Uterus (tissue), 4 donors: Measurements from ENCODE around the gene SELENOK. TPM values are rescaled to one million over a fixed set of nuclear protein-coding genes. Genes with fewer than 3 reads are reported as not detected.
A peak's percentile ranks its signal among the peaks of the same experiment; 100 is the strongest.

Experiments used
- DNase-seq, 2 donors: peaks; one replicate each; pipeline ENCODE4 v3.0.0-alpha.2; 2019 to 2020
- H3K27ac ChIP-seq, 2 donors: fragments of 200-600 bp; sonication (generic); 1 replicate in 1 of 2; 2 replicates in 1 of 2; pipeline ENCODE4 v1.5.1; 2016 to 2018
- H3K27me3 ChIP-seq, 2 donors: fragments of 200-600 bp; sonication (generic); one replicate each; pipeline ENCODE4 v1.5.1; 2018 to 2019; ENCODE audit warnings: control low read depth in 1 of 2
- H3K36me3 ChIP-seq, 2 donors: fragments of 200-600 bp; sonication (generic); one replicate each; pipeline ENCODE4 v1.5.1; 2019; ENCODE audit warnings: control low read depth in 1 of 2
- H3K4me1 ChIP-seq, 2 donors: fragments of 200-600 bp; sonication (generic); one replicate each; pipeline ENCODE4 v1.5.1; 2018 to 2019; ENCODE audit warnings: control low read depth in 1 of 2
- H3K4me3 ChIP-seq, 2 donors: fragments of 200-600 bp; sonication (generic); 1 replicate in 1 of 2; 2 replicates in 1 of 2; pipeline ENCODE4 v1.5.1; 2018 to 2019; ENCODE audit warnings: mild to moderate bottlenecking in 1 of 2
- H3K9me3 ChIP-seq, 2 donors: fragments of 200-600 bp; sonication (generic); one replicate each; pipeline ENCODE4 v1.5.1; 2019; ENCODE audit warnings: control low read depth in 1 of 2
- CTCF ChIP-seq, 4 experiments: fragments of 200-600 bp in 2 of 4; fragments of 450-650 bp in 2 of 4; sonication (generic) in 2 of 4; IDR thresholded peaks; one replicate each; pipeline ENCODE4 v1.5.1; 2016 to 2019; ENCODE audit warnings: antibody characterized with exemption in 4 of 4, mild to moderate bottlenecking in 2 of 4, moderate library complexity in 1 of 4
- POLR2A ChIP-seq, 2 donors: fragments of 450-650 bp; IDR thresholded peaks; one replicate each; pipeline ENCODE4 v1.6.1; 2016; ENCODE audit warnings: antibody characterized with exemption in 2 of 2, mild to moderate bottlenecking in 1 of 2, moderate library complexity in 1 of 2
- intact Hi-C: fragments of 100-400 bp; cut with DNase I; formaldehyde crosslinking; loops from one replicate; pipeline ENCODE4 v1.15.1; 2023; ENCODE audit warnings: low total_unique reads
- total RNA-seq, 4 donors: library from RNA; depleted of rRNA in 3 of 4; stranded (reverse); fragments of >200 nt in 3 of 4; gene quantifications; one replicate each; pipeline versions ENCODE4 v1.1.0 to v1.2.4, GENCODE V29; 2014 to 2023
- donor health status: DM: yes; HTN: yes; CAD: no.

SELENOK gene
- total RNA-seq, 4 donors from 2014 or later, result 15.3 to 132 (median 54.0) TPM

DNA sequence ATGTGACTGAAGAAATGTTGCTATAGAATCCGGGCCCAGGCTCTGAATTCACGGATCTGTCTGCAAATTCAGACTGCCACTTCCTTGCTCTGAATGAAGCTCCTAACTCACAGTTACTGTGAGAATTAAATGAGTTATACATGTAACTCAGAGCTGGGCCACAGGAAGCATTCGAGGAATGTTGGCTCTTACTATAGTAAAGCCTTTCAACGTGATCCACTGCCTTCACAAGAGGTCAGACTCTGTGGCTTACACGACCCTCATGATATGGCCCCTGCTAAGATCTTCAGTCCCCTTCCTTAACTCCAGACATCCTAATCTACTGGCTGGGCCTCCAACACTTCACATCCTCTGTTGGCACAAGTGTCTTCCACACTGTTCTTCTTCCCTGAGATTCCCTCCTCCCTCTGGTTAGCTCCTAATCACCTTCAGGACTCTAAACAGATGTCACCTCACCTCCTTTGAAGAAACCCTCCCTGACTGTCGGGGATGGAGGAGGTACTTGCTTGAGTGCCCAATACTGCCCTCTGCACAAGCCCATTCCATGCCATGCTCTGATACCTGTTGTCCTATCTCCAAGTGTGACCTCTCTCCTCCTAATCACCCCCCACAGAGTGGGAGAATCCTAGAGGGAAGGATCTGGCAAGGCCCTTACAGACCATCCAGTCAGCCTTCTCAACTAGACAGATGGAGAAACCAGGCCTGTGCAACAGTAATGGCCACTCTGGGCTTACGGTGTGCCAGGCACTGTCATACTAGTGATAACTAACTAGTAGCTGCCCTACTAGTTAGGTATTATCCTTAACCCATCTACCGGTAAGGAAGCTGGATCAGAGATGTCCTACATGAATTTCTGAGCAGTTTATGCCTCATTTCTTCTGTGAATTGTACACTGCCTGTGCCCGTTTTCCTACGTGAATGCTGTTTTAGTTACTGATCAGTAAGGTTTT lies 11.0 kb downstream of the SELENOK start:
- DNase-seq, result no peak
- H3K36me3 ChIP-seq, result no peaks in the 10 kb centered on the region
- TF ChIP-seq CTCF (IDR thresholded peaks at IDR 0.05), result no peak
- TF ChIP-seq POLR2A (IDR thresholded peaks at IDR 0.05), result no peak
- intact Hi-C loops, result no loop called here
- H3K4me3 ChIP-seq, result peak overlapping the region; percentile 88 to 91
- no peaks in the 10 kb centered on the region for H3K9me3 ChIP-seq
- no peaks in the 10 kb centered on the region for H3K27me3 ChIP-seq
- peaks cover 7 to 9% of the 10 kb centered on the region in 2 donors for H3K4me1 ChIP-seq
- peak overlapping the region in 1 of 2 donors; percentile 85 for H3K27ac ChIP-seq

GRCh38 chr3:53865732-53866499 lies 25.7 kb downstream of the SELENOK start:
- H3K36me3 ChIP-seq, result no peaks in the 10 kb centered on the region
- no peak for TF ChIP-seq CTCF (IDR thresholded peaks at IDR 0.05)
- no peak for TF ChIP-seq POLR2A (IDR thresholded peaks at IDR 0.05)

DNA sequence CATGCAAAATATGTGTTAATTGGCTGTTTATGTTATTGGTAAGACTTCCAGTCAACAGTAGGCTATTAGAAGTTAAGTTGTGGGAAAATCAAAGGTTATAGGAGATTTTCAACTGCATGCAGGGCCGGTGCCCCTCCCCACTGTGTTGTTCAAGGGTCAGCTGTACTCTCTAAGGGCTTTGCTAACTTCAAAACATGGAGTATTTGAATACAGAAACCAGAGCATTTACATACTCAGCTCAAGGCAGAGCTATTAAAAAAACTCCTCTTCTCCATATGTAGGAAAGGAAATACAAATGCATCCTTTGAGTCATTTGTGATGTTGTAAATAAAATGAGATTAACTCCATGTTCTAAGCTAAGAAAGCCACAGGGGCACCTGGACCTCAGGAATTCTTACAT lies 28.5 kb downstream of the SELENOK start:
- Histone ChIP-seq H3K27ac (no peak overlapping the region), H3K4me3 (no peak overlapping the region), H3K9me3 (no peaks in the 10 kb centered on the region), H3K4me1 (no peaks in the 10 kb centered on the region), H3K36me3 (no peaks in the 10 kb centered on the region), H3K27me3 (no peaks in the 10 kb centered on the region)
- no peak for TF ChIP-seq POLR2A (IDR thresholded peaks at IDR 0.05)
- TF ChIP-seq CTCF (IDR thresholded peaks at IDR 0.05), result no peak
- no peak for DNase-seq
- intact Hi-C loops, result no loop called here

More at GRCh38 chr3:53865732-53866499, 25.7 kb downstream of the SELENOK start:
- intact Hi-C loops, result no loop called here
- Histone ChIP-seq H3K27me3 (no peaks in the 10 kb centered on the region), H3K27ac (no peak overlapping the region), H3K4me1 (no peaks in the 10 kb centered on the region), H3K9me3 (no peaks in the 10 kb centered on the region), H3K4me3 (no peak overlapping the region)
- DNase-seq, result no peak

DNA sequence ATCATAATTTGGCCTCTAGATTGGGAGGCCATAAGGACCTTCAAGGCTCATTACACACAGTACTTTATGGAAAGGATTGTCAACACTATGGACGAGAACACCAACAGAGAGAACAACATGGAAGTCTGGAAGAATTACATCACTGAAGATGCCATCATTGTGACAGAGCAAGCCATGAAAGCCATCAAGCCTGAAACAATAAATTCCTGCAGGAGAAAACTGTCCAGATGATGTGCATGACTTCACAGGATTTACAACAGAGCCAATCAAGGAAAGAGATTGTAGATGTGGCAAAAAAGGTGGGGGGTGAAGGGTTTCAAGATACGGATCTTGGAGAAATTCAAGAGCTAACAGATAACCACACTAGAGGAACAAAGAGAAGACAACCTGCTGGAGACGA lies 29.4 kb downstream of the SELENOK start:
- TF ChIP-seq POLR2A (IDR thresholded peaks at IDR 0.05), result no peak
- no peak for TF ChIP-seq CTCF (IDR thresholded peaks at IDR 0.05)
- intact Hi-C loops, result no loop called here
- Histone ChIP-seq H3K4me3 (no peak overlapping the region), H3K36me3 (no peaks in the 10 kb centered on the region), H3K27ac (no peak overlapping the region), H3K9me3 (no peaks in the 10 kb centered on the region), H3K4me1 (no peaks in the 10 kb centered on the region), H3K27me3 (no peaks in the 10 kb centered on the region)
- DNase-seq, result no peak

DNA sequence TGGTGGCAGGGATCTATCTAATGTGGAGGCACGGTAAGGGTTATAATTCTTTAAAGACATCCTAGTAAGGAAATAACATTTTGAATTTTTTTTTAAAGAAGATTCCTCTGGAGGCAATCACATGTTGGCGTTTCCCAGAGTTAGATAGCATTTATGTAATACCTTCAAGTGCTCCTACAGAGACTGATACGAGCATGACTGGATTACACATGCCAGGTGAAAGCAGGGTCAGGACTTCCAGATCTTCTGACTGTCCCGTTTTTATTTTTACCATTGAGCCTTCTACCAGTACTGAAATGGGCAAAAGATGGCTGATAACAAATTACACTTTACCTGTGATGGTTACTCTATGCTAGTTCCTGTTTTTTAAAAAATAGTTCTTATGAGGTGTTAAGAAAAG lies 31.5 kb downstream of the SELENOK start:
- Histone ChIP-seq H3K4me1 (no peaks in the 10 kb centered on the region), H3K27ac (no peak overlapping the region), H3K4me3 (no peak overlapping the region), H3K9me3 (no peaks in the 10 kb centered on the region), H3K36me3 (no peaks in the 10 kb centered on the region), H3K27me3 (no peaks in the 10 kb centered on the region)
- intact Hi-C loops, result no loop called here
- TF ChIP-seq CTCF (IDR thresholded peaks at IDR 0.05) (no peak), POLR2A (IDR thresholded peaks at IDR 0.05) (no peak)
- DNase-seq, result no peak
